Heart left ventricle (tissue), 13 donors: ENCODE results near the gene CCDC9.

Experiments used
- CTCF ChIP-seq, 12 donors: fragments of 200-600 bp; sonication (generic) in 4 of 12; IDR thresholded peaks; one replicate each; pipeline versions ENCODE4 v1.5.0 to v1.8.0; 2018 to 2022; ENCODE audit warnings: antibody characterized with exemption in 12 of 12, mild to moderate bottlenecking in 5 of 12
- POLR2A ChIP-seq, 2 donors: fragments of 450-650 bp; IDR thresholded peaks; one replicate each; pipeline ENCODE4 v1.6.1; 2017; ENCODE audit warnings: antibody characterized with exemption in 2 of 2, mild to moderate bottlenecking in 2 of 2, moderate library complexity in 2 of 2
- donor health status: ischemic (EF 13 %, LVEDD 7.1; RV severe dilation, severe dysfunction).
- donor health status: DM: no; HTN: yes; CAD: no.
- donor health status: DM: no; HTN: no; CAD: no.
- donor health status: ischemic (EF 25% LVEDD 6.9; RV normal size, moderate dysfunction).
- donor health status: ischemic (EF 25% LVEDD 5.7; RV mildly dilated, moderate dysfunction).
- donor health status: ischemic (EF 35%, LVEDD 5.7; RV mildly dilated, moderate dysfunction).
- donor health status: nonischemic (EF 11% LVEDD 7.7; RV severe dilation, severe dysfunction).
- donor health status: DM: yes; HTN: yes; CAD: no.
- donor health status: PGD.
- donor health status: ischemic (EF 29% LVEDD 5.4; RV normal size, mild dysfunction).
- donor health status: nonischemic (EF 23%, LVEDD 6.1; RV moderate dilation, normal function).

GRCh38 chr19:47226426-47227351 lies 29.6 kb upstream of the CCDC9 start:
- peak in 1 of 2 donors; percentile 73 for TF ChIP-seq POLR2A (IDR thresholded peaks at IDR 0.05)
- peak in 3 of 12 donors; percentile 28 to 32 (median 29) for TF ChIP-seq CTCF (IDR thresholded peaks at IDR 0.05)
